Body of pancreas (tissue), 4 donors: ENCODE data around the gene SCGN. TPM values are rescaled to one million over a fixed set of nuclear protein-coding genes. Genes with fewer than 3 reads are reported as not detected.

ENCODE experiments used
- ATAC-seq: fragments of 150-250 bp; one replicate; pipeline ENCODE4 v1.9.1; 2016
- DNase-seq, 4 donors: peaks; one replicate each; pipeline ENCODE4 v3.0.0-alpha.2; 2019
- H3K27ac ChIP-seq, 4 donors: fragments of 200-600 bp; sonication (generic); 1 replicate in 3 of 4; 2 replicates in 1 of 4; pipeline versions ENCODE4 v1.5.1 to v1.6.1; 2016 to 2019; ENCODE audit warnings: mild to moderate bottlenecking in 1 of 4, mixed read lengths in 1 of 4, moderate library complexity in 1 of 4
- H3K27me3 ChIP-seq, 2 donors: fragments of 200-600 bp; sonication (generic); one replicate each; pipeline ENCODE4 v1.6.0; 2016; ENCODE audit warnings: mild to moderate bottlenecking in 1 of 2
- H3K36me3 ChIP-seq, 2 donors: fragments of 200-600 bp; sonication (generic); replicated peaks in 1 of 2; 2 replicates each; pipeline ENCODE4 v1.5.1; 2016; ENCODE audit warnings: low read depth in 2 of 2; ENCODE audit not compliant: insufficient read depth in 1 of 2
- H3K4me1 ChIP-seq: fragments of 200-600 bp; sonication (generic); one replicate; pipeline ENCODE4 v1.6.0; 2016
- H3K4me3 ChIP-seq, 2 donors: fragments of 200-600 bp; sonication (generic); 1 replicate in 1 of 2; 2 replicates in 1 of 2; pipeline ENCODE4 v1.5.1; 2016 to 2019
- H3K9me3 ChIP-seq, 3 donors: fragments of 200-600 bp; sonication (generic); 1 replicate in 2 of 3; 2 replicates in 1 of 3; pipeline ENCODE4 v1.5.1; 2016
- POLR2A ChIP-seq, 3 donors: fragments of 450-650 bp; IDR thresholded peaks; one replicate each; pipeline ENCODE4 v1.6.1; 2016; ENCODE audit warnings: antibody characterized with exemption in 3 of 3, mild to moderate bottlenecking in 2 of 3
- WGBS, 2 donors: methylation state at CpG; one replicate each; pipeline ENCODE4 v1.1.5; 2017; 5-methylcytosine and 5-hydroxymethylcytosine counted together
- intact Hi-C: fragments of 100-400 bp; cut with DNase I; formaldehyde crosslinking; loops from one replicate; pipeline ENCODE4 v1.15.1; 2023
- total RNA-seq, 2 donors: library from RNA; depleted of rRNA; stranded (reverse); fragments of >200 nt; gene quantifications; one replicate each; pipeline ENCODE4 v1.1.0, GENCODE V29; 2016
- TF ChIP-seq, protein P1 (sequence below), 7 experiments: fragments of 450-650 bp in 4 of 7; fragments of 200-600 bp in 3 of 7; sonication (generic) in 3 of 7; IDR thresholded peaks; one replicate each; pipeline ENCODE4 v1.5.1; 2016 to 2019; ENCODE audit warnings: antibody characterized with exemption in 7 of 7

SCGN gene
- total RNA-seq, 2 donors from 2014 or later: 26.7 to 38.1 TPM

DNA sequence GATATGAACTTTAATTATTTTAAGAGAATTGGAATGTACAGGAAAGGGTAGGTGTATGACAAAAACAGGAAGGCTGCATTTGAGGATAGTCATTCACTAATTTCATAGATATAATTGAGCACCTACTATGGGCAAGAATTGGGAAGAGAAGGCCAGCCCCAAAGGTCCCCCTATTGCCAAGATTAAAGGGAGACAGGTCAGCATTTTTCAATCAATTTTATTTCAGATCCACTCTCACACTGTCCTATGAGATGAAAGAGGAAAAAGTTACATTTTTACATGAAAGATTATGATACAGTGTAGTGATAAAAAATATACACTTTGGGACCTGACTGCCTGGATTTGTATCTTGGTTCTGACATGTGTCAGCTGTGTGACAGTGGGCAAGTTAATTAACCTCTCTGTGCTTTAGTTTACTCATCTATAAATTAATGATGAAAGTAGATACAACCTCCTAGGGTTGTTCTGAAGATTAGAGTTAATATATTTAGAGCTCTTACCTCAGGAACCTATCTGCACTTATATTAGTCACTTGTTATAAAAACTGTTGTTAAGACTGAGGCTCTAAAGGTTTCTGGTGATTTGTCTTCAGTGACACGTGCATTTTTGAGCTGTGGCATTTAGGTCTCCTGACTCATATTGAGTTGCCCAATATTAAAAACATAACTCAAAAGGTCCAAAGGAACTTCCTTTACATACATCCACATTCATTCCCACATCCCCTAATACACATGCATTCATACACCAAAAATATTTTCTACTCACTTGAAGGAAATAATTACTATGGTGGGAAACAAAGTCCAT is 45.7 kb downstream of the SCGN start:
- no peak overlapping the region for H3K4me3 ChIP-seq
- H3K27ac ChIP-seq: no peak overlapping the region
- DNase-seq (no peak), ATAC-seq (no peak)
- TF ChIP-seq, protein P1, sequence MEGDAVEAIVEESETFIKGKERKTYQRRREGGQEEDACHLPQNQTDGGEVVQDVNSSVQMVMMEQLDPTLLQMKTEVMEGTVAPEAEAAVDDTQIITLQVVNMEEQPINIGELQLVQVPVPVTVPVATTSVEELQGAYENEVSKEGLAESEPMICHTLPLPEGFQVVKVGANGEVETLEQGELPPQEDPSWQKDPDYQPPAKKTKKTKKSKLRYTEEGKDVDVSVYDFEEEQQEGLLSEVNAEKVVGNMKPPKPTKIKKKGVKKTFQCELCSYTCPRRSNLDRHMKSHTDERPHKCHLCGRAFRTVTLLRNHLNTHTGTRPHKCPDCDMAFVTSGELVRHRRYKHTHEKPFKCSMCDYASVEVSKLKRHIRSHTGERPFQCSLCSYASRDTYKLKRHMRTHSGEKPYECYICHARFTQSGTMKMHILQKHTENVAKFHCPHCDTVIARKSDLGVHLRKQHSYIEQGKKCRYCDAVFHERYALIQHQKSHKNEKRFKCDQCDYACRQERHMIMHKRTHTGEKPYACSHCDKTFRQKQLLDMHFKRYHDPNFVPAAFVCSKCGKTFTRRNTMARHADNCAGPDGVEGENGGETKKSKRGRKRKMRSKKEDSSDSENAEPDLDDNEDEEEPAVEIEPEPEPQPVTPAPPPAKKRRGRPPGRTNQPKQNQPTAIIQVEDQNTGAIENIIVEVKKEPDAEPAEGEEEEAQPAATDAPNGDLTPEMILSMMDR (IDR thresholded peaks at IDR 0.05): no peak
- no peak for TF ChIP-seq POLR2A (IDR thresholded peaks at IDR 0.05)
- no peaks in the 10 kb centered on the region for H3K27me3 ChIP-seq
- WGBS, 2 donors: 52 to 63% methylated on average over 1 of the region's 1 CpG
- peaks cover 7% of the 10 kb centered on the region for H3K4me1 ChIP-seq
- no peaks in the 10 kb centered on the region for H3K36me3 ChIP-seq
- no peaks in the 10 kb centered on the region for H3K9me3 ChIP-seq
- intact Hi-C loops: no loop called here

DNA sequence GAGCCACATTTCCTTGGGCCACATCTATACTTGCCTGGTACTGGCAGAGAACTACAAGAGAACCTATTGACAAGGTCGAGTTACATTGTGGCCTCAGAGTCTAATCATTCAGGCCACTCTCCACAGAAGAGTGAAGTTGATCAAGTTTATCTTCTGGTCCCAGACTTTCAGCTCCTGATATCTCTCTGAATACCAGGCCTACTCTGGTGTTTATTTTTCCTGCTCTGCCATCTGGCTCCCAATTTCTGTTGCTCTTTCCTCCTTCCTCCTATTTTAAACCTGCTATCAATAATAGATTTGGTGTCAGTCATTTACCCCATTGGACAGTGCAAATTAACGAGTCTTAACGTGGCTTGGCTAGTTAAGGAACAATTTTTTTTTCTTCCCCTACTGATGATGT is 46.6 kb downstream of the SCGN start:
- ATAC-seq (no peak), DNase-seq (no peak)
- no peak for TF ChIP-seq POLR2A (IDR thresholded peaks at IDR 0.05)
- TF ChIP-seq, protein P1 (IDR thresholded peaks at IDR 0.05): no peak
- Histone ChIP-seq H3K36me3 (no peaks in the 10 kb centered on the region), H3K9me3 (no peaks in the 10 kb centered on the region), H3K4me3 (no peak overlapping the region), H3K27ac (no peak overlapping the region), H3K27me3 (no peaks in the 10 kb centered on the region), H3K4me1 (peaks cover 7% of the 10 kb centered on the region)
- WGBS, 2 donors: 13 to 16% methylated on average over 3 of the region's 3 CpGs
- intact Hi-C loops: no loop called here

DNA sequence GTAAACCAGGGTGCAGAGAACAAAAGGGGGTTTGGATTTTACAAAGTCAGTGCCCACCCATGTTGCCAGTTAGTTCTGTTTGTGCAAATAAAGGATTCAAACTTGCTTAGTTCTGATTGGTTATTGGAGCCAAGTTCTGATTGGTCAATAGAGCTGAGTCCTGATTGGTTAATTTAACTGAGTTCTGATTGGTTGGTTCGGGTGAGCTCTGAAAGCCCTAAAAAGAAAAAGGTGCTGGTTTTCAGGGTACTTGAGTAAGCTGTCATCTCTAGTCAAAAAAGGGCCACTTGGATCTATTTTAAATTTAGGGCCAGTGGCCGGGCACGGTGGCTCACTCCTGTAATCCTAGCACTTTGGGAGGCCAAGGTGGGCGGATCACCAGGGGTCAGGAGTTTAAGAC is 47.6 kb downstream of the SCGN start:
- TF ChIP-seq POLR2A (IDR thresholded peaks at IDR 0.05): no peak
- TF ChIP-seq, protein P1 (IDR thresholded peaks at IDR 0.05): no peak

DNA sequence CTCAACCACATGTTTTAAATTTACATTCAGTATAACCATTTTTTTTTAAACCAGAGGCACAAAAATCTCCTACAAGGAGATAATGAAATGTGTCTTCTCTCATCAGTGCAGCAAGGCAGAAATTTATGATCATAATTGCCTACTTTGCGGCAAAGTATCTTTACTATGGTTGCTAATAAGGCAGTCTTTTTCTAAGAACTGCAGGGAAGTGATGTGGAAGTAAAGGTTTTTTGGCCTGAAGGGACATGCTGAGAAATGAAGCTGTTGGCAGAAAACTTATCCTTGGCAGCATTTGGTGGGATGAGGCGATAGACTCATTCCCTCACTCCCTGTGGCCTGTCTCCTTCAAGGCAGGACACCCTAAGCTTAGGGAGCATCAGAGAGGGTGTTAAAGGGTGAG is 48.7 kb downstream of the SCGN start:
- Histone ChIP-seq H3K36me3 (no peaks in the 10 kb centered on the region), H3K27me3 (no peaks in the 10 kb centered on the region), H3K4me3 (no peak overlapping the region), H3K9me3 (no peaks in the 10 kb centered on the region), H3K27ac (no peak overlapping the region), H3K4me1 (peaks cover 7% of the 10 kb centered on the region)
- 92 to 93% methylated on average over 2 of the region's 2 CpGs for whole genome bisulfite sequencing, 2 donors
- intact Hi-C loops: no loop called here
- TF ChIP-seq POLR2A (IDR thresholded peaks at IDR 0.05): no peak
- TF ChIP-seq, protein P1 (IDR thresholded peaks at IDR 0.05): no peak
- ATAC-seq (no peak), DNase-seq (no peak)

More for the DNA sequence above, 47.6 kb downstream of the SCGN start:
- H3K27ac ChIP-seq: no peak overlapping the region
- 96 to 97% methylated on average over 4 of the region's 4 CpGs for WGBS, 2 donors
- H3K36me3 ChIP-seq: no peaks in the 10 kb centered on the region
- no peaks in the 10 kb centered on the region for H3K27me3 ChIP-seq
- no peaks in the 10 kb centered on the region for H3K9me3 ChIP-seq
- intact Hi-C loops: no loop called here
- DNase-seq (no peak), ATAC-seq (no peak)
- H3K4me1 ChIP-seq: peaks cover 7% of the 10 kb centered on the region
- no peak overlapping the region for H3K4me3 ChIP-seq

DNA sequence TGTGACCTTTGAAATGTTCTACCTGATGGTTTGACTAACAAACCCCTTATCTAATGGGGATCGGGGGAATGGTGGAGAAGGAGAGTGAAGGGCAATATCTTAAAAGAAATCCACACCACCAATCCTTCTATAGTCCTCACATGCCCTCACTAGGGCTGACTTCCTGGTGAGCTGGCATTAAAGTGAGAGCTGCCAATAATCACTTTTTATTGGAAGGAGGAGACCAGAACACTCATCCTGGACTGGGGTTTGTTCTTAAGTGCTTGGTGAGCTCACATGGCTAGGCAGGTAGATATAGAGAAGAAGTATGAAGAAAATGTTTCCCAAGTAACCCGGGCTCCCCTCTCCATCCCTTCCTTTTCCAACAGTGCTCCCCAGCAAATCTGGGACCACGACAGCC is 49.8 kb downstream of the SCGN start:
- Histone ChIP-seq H3K27ac (no peak overlapping the region), H3K4me1 (peaks cover 12% of the 10 kb centered on the region), H3K27me3 (no peaks in the 10 kb centered on the region), H3K36me3 (no peaks in the 10 kb centered on the region), H3K9me3 (no peaks in the 10 kb centered on the region), H3K4me3 (no peak overlapping the region)
- intact Hi-C loops: no loop called here
- DNase-seq: no peak
- ATAC-seq: no peak
- TF ChIP-seq POLR2A (IDR thresholded peaks at IDR 0.05): no peak
- TF ChIP-seq, protein P1 (IDR thresholded peaks at IDR 0.05): no peak
- WGBS, 2 donors: 82 to 88% methylated on average over 3 of the region's 3 CpGs
